ENCODE measurements around the gene BTD. TPM values are rescaled to one million over a fixed set of nuclear protein-coding genes. Genes with fewer than 3 reads are reported as not detected.
"Not testable (repeated sequence)": the region's sequence is repeated elsewhere in the genome, so short reads cannot be mapped to it uniquely, and the experiment has no call there.

Gene BTD
- polyA plus RNA-seq, 2 of the 4 experiments (the other 2 are of a cell fraction): 17.6 to 17.8 TPM

- WGBS (ENCODE audit: missing lambda C conversion rate): 92% methylated on average over 1 of the region's 1 CpG
- ATAC-seq (no peak), FAIRE-seq (no peak), DNase-seq (ENCODE audit: low read depth in 1 of 2, low spot score in 1 of 2) (no peak)
- Histone ChIP-seq H3K9me3 (no peaks in the 10 kb centered on the region), H3K27ac (no peak overlapping the region), H3K4me2 (no peak overlapping the region), H3K4me1 (peaks cover 15% of the 10 kb centered on the region), H3K4me3 (no peak overlapping the region)
- TF ChIP-seq RAD21 (conservative IDR thresholded peaks at IDR 0.05 in 1 of 2, IDR thresholded peaks at IDR 0.05 in 1 of 2): no peak
- ChIA-PET CTCF (interaction anchor here (2.6 to 4.6 kb wide), 2 partner anchors 12 to 15 kb away, joined by 8 to 27 read pairs; no protein-coding TSS in a partner anchor), POLR2A (interaction anchor here (1.4 kb wide), 1 partner anchor 13 kb away, joined by 4 read pairs; the partner anchor contains the start of genes BTD and HACL1)
Observed at GRCh38 chr3:15614958-15615357, 13.4 kb downstream of the BTD start.

DNA sequence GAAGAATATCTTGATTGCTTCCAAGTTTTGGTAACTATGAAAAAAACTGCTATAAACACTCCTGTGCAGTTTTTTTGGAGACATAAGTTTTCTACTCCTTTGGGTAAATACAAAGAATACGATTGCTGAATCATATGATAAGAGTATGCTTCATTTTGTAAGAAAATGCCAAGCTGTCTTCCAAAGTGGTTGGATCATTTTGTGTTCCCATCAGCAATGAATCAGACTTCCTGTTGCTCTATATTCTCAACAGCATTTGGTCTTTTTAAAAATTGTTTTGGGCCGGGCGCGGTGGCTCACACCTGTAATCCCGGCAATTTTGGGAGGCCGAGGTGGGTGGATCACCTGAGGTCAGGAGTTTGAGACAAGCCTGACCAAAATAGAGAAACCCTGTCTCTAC is 14.5 kb downstream of the BTD start:
- WGBS (ENCODE audit: missing lambda C conversion rate): 89% methylated on average over 6 of the region's 6 CpGs
- no peak for TF ChIP-seq REST (IDR thresholded peaks at IDR 0.05)
- TF ChIP-seq EHF (CRISPR knock-in tag; IDR thresholded peaks at IDR 0.05): no peak
- TF ChIP-seq CHD4 (IDR thresholded peaks at IDR 0.05; ENCODE audit: borderline replicate concordance): no peak
- no peak for TF ChIP-seq NPAS2 (CRISPR knock-in tag; IDR thresholded peaks at IDR 0.05; ENCODE audit: borderline replicate concordance)
- no peak for TF ChIP-seq RARB (CRISPR knock-in tag; IDR thresholded peaks at IDR 0.05)
- TF ChIP-seq EHMT2 (IDR thresholded peaks at IDR 0.05; ENCODE audit: low read depth): no peak
- no peak for TF ChIP-seq RFX5 (IDR thresholded peaks at IDR 0.05)
- no peak for TF ChIP-seq ESRRA (IDR thresholded peaks at IDR 0.05; ENCODE audit: borderline replicate concordance, low read length)
- no peak for TF ChIP-seq ELK1 (IDR thresholded peaks at IDR 0.05; ENCODE audit: low read depth, low read length)
- no peak for TF ChIP-seq FOSL2 (IDR thresholded peaks at IDR 0.05)
- no peak for TF ChIP-seq FOSL2 (CRISPR knock-in tag; IDR thresholded peaks at IDR 0.05)
- TF ChIP-seq HDAC2 (IDR thresholded peaks at IDR 0.05): no peak
- TF ChIP-seq, protein P1, sequence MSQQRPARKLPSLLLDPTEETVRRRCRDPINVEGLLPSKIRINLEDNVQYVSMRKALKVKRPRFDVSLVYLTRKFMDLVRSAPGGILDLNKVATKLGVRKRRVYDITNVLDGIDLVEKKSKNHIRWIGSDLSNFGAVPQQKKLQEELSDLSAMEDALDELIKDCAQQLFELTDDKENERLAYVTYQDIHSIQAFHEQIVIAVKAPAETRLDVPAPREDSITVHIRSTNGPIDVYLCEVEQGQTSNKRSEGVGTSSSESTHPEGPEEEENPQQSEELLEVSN (IDR thresholded peaks at IDR 0.05; ENCODE audit: borderline replicate concordance, low read depth): no peak
- TF ChIP-seq GATA3 (IDR thresholded peaks at IDR 0.05; ENCODE audit: borderline replicate concordance): no peak
- Histone ChIP-seq H3K27ac (no peak overlapping the region), H3K4me2 (no peak overlapping the region), H3K9me3 (no peaks in the 10 kb centered on the region), H3K4me3 (no peak overlapping the region), H3K4me1 (0 out of 3 replicates have a peak, but pooled peaks cover 8% of the 10 kb centered on the region)
- no peak for ATAC-seq
- FAIRE-seq: no peak
- ChIA-PET POLR2A (no interaction called here), CTCF (interaction anchor here (2.3 to 4.6 kb wide), 3 partner anchors 9 to 14 kb away, joined by 8 to 27 read pairs (median 8); no protein-coding TSS in a partner anchor)
- no peak for DNase-seq (ENCODE audit: low read depth in 1 of 2, low spot score in 1 of 2)

DNA sequence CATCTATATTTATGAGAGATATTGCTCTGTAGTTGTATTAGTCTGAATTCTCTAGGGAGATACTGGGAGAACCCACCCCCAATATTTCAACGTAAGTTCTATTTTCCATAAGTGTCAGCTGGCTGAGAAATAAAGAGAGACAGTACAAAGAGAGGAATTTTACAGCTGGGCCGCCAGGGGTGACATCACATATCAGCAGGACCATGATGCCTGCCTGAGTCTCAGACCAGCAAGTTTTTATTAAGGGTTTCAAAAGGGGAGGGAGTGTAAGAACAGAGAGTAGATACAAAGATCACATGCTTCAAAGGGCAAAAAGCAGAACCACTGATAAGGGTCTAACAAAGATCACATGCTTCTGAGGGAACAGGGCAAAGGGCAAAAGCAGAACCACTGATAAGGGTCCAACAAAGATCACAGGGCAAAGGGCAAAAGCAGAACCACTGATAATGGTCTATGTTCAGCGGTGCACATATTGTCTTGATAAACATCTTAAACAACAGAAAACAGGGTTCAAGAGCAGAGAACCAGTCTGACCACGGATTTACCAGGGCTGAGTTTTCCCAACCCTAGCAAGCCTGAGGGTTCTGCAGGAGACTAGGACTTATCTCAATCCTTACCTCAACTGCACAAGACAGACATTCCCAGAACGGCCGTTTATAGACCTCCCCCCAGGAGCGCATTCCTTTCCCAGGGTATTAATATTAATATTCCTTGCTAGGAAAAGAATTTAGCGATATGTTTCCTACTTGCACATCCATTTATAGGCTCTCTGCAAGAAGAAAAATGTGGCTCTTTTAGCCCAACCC is 18.3 kb downstream of the BTD start:
- CTCF ChIA-PET, ATAC-seq: not testable (repeated sequence)
- WGBS (ENCODE audit: missing lambda C conversion rate): 83% methylated on average over 8 of the region's 8 CpGs

More for the DNA sequence above, 18.3 kb downstream of the BTD start:
- FAIRE-seq; H3K4me1 ChIP-seq; POLR2A ChIA-PET; H3K27ac ChIP-seq; H3K4me3 ChIP-seq; H3K9me3 ChIP-seq; DNase-seq (ENCODE audit: low read depth in 1 of 2, low spot score in 1 of 2); H3K4me2 ChIP-seq: not testable (repeated sequence)
